ENCODE data around the gene C2CD3.

DNA sequence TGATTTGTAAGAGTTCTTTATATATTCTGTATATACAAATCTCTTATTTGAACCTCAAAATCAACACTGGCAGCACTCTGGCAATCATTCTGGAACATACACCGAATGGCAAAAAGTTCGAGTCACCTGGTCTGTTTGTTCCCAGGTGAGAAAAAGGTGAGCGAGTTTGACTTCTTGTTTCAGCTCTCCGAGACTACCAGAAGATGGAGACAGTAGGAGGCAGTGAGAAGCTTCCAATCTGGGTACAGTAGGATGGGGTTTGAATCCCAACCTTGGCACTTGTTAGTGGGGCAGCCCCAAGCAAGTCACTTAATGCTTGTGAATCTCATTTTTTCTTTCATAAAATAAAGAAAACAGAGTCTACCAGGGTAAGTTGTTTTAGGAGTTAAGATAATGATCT is 76.4 kb downstream of the C2CD3 start:
- TF ChIP-seq EGR1 (IDR thresholded peaks at IDR 0.05; ENCODE audit: borderline replicate concordance in 1 of 2, low read depth in 2 of 2, low read length in 2 of 2) (no peak), BRCA1 (IDR thresholded peaks at IDR 0.05; ENCODE audit: low read depth, low read length) (no peak)
- TF ChIP-seq, protein P1, sequence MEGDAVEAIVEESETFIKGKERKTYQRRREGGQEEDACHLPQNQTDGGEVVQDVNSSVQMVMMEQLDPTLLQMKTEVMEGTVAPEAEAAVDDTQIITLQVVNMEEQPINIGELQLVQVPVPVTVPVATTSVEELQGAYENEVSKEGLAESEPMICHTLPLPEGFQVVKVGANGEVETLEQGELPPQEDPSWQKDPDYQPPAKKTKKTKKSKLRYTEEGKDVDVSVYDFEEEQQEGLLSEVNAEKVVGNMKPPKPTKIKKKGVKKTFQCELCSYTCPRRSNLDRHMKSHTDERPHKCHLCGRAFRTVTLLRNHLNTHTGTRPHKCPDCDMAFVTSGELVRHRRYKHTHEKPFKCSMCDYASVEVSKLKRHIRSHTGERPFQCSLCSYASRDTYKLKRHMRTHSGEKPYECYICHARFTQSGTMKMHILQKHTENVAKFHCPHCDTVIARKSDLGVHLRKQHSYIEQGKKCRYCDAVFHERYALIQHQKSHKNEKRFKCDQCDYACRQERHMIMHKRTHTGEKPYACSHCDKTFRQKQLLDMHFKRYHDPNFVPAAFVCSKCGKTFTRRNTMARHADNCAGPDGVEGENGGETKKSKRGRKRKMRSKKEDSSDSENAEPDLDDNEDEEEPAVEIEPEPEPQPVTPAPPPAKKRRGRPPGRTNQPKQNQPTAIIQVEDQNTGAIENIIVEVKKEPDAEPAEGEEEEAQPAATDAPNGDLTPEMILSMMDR (IDR thresholded peaks at IDR 0.05 in 2 of 3, conservative IDR thresholded peaks at IDR 0.05 in 1 of 3; ENCODE audit: control insufficient read depth in 2 of 3, extremely low read depth in 1 of 3, insufficient read depth in 1 of 3, low read depth in 3 of 3, low read length in 3 of 3), result no peak
- TF ChIP-seq, protein P2, sequence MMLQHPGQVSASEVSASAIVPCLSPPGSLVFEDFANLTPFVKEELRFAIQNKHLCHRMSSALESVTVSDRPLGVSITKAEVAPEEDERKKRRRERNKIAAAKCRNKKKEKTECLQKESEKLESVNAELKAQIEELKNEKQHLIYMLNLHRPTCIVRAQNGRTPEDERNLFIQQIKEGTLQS (IDR thresholded peaks at IDR 0.05; ENCODE audit: borderline replicate concordance, extremely low read depth, low read depth, low read length), result no peak
